Smooth muscle cell (in vitro differentiated cells): Measurements from ENCODE around the gene SLC6A13. TPM values are rescaled to one million over a fixed set of nuclear protein-coding genes. Genes with fewer than 3 reads are reported as not detected.

Experiments
- DNase-seq: peaks from one replicate; lab custom pipeline; 2025; ENCODE audit not compliant: unreplicated experiment; lab: John Stamatoyannopoulos, UW
- H2AFZ ChIP-seq: fragments of 200-600 bp; sonication (generic); 2 replicates; pipeline ENCODE4 v1.6.0; 2016; ENCODE audit warnings: antibody characterized with exemption, low read depth, mild to moderate bottlenecking
- H3F3A ChIP-seq: fragments of 200-600 bp; sonication (generic); 2 replicates; pipeline ENCODE4 v1.6.0; 2017; ENCODE audit warnings: antibody characterized with exemption, low read depth
- H3K27ac ChIP-seq: fragments of 200-600 bp; sonication (generic); 2 replicates; pipeline ENCODE4 v1.5.1; 2016; ENCODE audit warnings: low read depth, mild to moderate bottlenecking
- H3K27me3 ChIP-seq: fragments of 200-600 bp; sonication (generic); 2 replicates; pipeline ENCODE4 v1.6.1; 2016; ENCODE audit warnings: low read depth, mild to moderate bottlenecking
- H3K36me3 ChIP-seq: fragments of 200-600 bp; sonication (generic); 2 replicates; pipeline ENCODE4 v1.5.1; 2016; ENCODE audit warnings: low read depth
- H3K4me1 ChIP-seq: fragments of 200-600 bp; sonication (generic); 2 replicates; pipeline ENCODE4 v1.5.1; 2016; ENCODE audit warnings: low read depth
- H3K4me2 ChIP-seq: fragments of 200-600 bp; sonication (generic); 2 replicates; pipeline ENCODE4 v1.6.0; 2016; ENCODE audit warnings: mild to moderate bottlenecking
- H3K4me3 ChIP-seq: fragments of 200-600 bp; sonication (generic); 2 replicates; pipeline ENCODE4 v1.5.1; 2016; ENCODE audit warnings: mild to moderate bottlenecking
- H3K79me2 ChIP-seq: fragments of 200-600 bp; sonication (generic); 2 replicates; pipeline ENCODE4 v1.6.0; 2016; ENCODE audit warnings: low read depth, mild to moderate bottlenecking
- H3K9ac ChIP-seq: fragments of 200-600 bp; sonication (generic); 2 replicates; pipeline ENCODE4 v1.6.0; 2016; ENCODE audit warnings: low read depth
- H3K9me3 ChIP-seq: fragments of 200-600 bp; sonication (generic); replicated peaks from 2 replicates; pipeline ENCODE4 v1.5.1; 2016; ENCODE audit warnings: low read depth
- H4K20me1 ChIP-seq: fragments of 200-600 bp; sonication (generic); 2 replicates; pipeline ENCODE4 v1.6.0; 2016; ENCODE audit warnings: low read depth
- CTCF ChIP-seq: fragments of 200-600 bp; sonication (generic); IDR thresholded peaks from 2 replicates; pipeline ENCODE4 v1.5.1; 2017; ENCODE audit warnings: borderline replicate concordance, mild to moderate bottlenecking, antibody characterized with exemption; ENCODE audit not compliant: insufficient read depth, poor library complexity, severe bottlenecking
- WGBS: methylation state at CpG from one replicate; pipeline ENCODE4 v1.1.7; 2016; ENCODE audit warnings: low lambda C conversion rate; 5-methylcytosine and 5-hydroxymethylcytosine counted together
- polyA plus RNA-seq: library from polyadenylated mRNA; unstranded; fragments of >200 nt; fragmentation: Nextera tagmentation; extraction: Ambion mirVana; gene quantifications from 2 replicates; pipeline ENCODE4 v1.2.1, GENCODE V29; 2016
- total RNA-seq: library from RNA; depleted of rRNA; stranded (reverse); fragments of >200 nt; gene quantifications from 2 replicates; pipeline ENCODE4 v1.2.3, GENCODE V29; 2014

Gene SLC6A13
- total and polyA plus RNA-seq, 2 experiments from 2014 or later = 0.45 to 0.66 TPM

- Histone ChIP-seq H3K36me3 (no peaks in the 10 kb centered on the region), H2AFZ (no peak overlapping the region), H3K9me3 (no peaks in the 10 kb centered on the region), H3K27me3 (peaks cover 4% of the 10 kb centered on the region), H3K79me2 (no peaks in the 10 kb centered on the region), H3K9ac (no peak overlapping the region), H3K4me2 (no peak overlapping the region), H4K20me1 (no peaks in the 10 kb centered on the region), H3K4me3 (no peak overlapping the region), H3K4me1 (peaks cover 8% of the 10 kb centered on the region), H3K27ac (no peak overlapping the region), H3F3A (peaks cover 6% of the 10 kb centered on the region)
- DNase-seq = no peak
- no peak for TF ChIP-seq CTCF
- WGBS = 94% methylated on average over 11 of the region's 11 CpGs
Measured at GRCh38 chr12:186006-186625, 76.5 kb downstream of the SLC6A13 start.

- H3K4me3 ChIP-seq = no peak overlapping the region
- no peak for DNase-seq
- H3F3A ChIP-seq = peaks cover 6% of the 10 kb centered on the region
- WGBS = 89% methylated on average over 8 of the region's 8 CpGs
- H3K4me1 ChIP-seq = peaks cover 8% of the 10 kb centered on the region
- H3K27ac ChIP-seq = no peak overlapping the region
- peaks cover 1% of the 10 kb centered on the region for H3K27me3 ChIP-seq
- no peak overlapping the region for H3K4me2 ChIP-seq
- no peaks in the 10 kb centered on the region for H3K79me2 ChIP-seq
- no peak for TF ChIP-seq CTCF
- no peak overlapping the region for H3K9ac ChIP-seq
- no peaks in the 10 kb centered on the region for H3K9me3 ChIP-seq
- no peak overlapping the region for H2AFZ ChIP-seq
- no peaks in the 10 kb centered on the region for H3K36me3 ChIP-seq
- no peaks in the 10 kb centered on the region for H4K20me1 ChIP-seq
Measured at GRCh38 chr12:185576-185955, 77.1 kb downstream of the SLC6A13 start.

- WGBS = 87% methylated on average over 13 of the region's 13 CpGs
- Histone ChIP-seq H3F3A (peaks cover 6% of the 10 kb centered on the region), H3K4me1 (peaks cover 8% of the 10 kb centered on the region), H3K36me3 (no peaks in the 10 kb centered on the region), H3K27me3 (no peaks in the 10 kb centered on the region), H3K79me2 (no peaks in the 10 kb centered on the region), H2AFZ (no peak overlapping the region), H3K27ac (no peak overlapping the region), H3K4me3 (no peak overlapping the region), H3K4me2 (no peak overlapping the region), H3K9ac (no peak overlapping the region), H4K20me1 (no peaks in the 10 kb centered on the region), H3K9me3 (no peaks in the 10 kb centered on the region)
- DNase-seq = no peak
- TF ChIP-seq CTCF = no peak
Measured at GRCh38 chr12:184811-185575, 77.6 kb downstream of the SLC6A13 start.

GRCh38 chr12:182381-182892 lies 80.2 kb downstream of the SLC6A13 start:
- Histone ChIP-seq H3K36me3 (no peaks in the 10 kb centered on the region), H3F3A (peaks cover 6% of the 10 kb centered on the region), H3K4me3 (no peak overlapping the region), H4K20me1 (no peaks in the 10 kb centered on the region), H2AFZ (no peak overlapping the region), H3K9me3 (no peaks in the 10 kb centered on the region), H3K27me3 (no peaks in the 10 kb centered on the region), H3K9ac (no peak overlapping the region), H3K4me2 (peak overlapping the region; percentile 66), H3K27ac (peak overlapping the region; percentile 74), H3K4me1 (peaks cover 5% of the 10 kb centered on the region), H3K79me2 (no peaks in the 10 kb centered on the region)
- no peak for DNase-seq
- TF ChIP-seq CTCF = no peak
- 38% methylated on average over 10 of the region's 10 CpGs for WGBS
